Cardiac ventricle fibroblast (primary cell): Measurements from ENCODE around the gene SMIM17. TPM values are rescaled to one million over a fixed set of nuclear protein-coding genes. Genes with fewer than 3 reads are reported as not detected.

Source experiments
- total RNA-seq: library from RNA; depleted of rRNA; stranded (reverse); fragments of >200 nt; gene quantifications from 2 replicates; pipeline ENCODE4 v1.2.3, GENCODE V29; 2015

SMIM17 gene
- 0.15 TPM in 1 of 2 replicates, not detected in the other for total RNA-seq

DNA sequence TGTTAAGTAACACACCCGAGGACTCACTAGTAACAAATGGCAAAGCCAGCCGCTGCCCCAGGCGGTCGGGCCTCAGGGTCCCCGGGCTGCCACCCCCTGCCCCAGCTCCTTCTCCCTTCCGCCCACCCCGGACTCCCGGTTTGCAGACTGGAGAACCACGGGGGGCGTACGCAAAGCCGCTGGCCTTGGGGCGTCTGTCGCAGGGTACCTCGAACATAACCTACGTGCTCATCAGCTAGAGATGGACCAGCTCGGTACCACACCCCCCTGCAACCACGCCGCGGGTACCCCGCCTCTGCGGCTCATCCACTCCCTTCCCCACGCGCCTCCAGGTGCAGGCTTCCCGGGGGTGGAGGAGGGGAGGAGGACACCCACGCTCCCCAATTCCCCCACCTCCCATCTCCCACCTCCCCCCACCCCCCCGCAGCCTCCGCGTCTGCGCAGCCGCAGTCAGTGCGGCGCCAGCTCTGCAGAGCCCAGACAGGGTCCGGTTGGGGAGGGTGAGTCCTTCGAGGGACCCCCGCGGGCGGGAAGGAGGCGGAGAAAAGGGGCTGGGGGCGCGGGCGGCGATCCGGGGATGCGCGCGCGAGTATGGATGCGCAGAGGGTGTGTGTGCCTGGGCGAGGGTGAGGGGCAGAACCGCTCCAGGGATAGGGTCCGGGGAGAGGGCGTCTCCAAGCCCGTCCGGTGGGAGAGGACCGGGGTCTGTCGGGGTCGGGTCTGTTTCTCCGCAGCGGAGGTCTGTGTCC is at the start of gene SMIM17:
SMIM17 (plus strand) TSS at position 449 of the 749 bp plus-strand sequence. CDS start 2,509 bp downstream, outside the sequence.

DNA sequence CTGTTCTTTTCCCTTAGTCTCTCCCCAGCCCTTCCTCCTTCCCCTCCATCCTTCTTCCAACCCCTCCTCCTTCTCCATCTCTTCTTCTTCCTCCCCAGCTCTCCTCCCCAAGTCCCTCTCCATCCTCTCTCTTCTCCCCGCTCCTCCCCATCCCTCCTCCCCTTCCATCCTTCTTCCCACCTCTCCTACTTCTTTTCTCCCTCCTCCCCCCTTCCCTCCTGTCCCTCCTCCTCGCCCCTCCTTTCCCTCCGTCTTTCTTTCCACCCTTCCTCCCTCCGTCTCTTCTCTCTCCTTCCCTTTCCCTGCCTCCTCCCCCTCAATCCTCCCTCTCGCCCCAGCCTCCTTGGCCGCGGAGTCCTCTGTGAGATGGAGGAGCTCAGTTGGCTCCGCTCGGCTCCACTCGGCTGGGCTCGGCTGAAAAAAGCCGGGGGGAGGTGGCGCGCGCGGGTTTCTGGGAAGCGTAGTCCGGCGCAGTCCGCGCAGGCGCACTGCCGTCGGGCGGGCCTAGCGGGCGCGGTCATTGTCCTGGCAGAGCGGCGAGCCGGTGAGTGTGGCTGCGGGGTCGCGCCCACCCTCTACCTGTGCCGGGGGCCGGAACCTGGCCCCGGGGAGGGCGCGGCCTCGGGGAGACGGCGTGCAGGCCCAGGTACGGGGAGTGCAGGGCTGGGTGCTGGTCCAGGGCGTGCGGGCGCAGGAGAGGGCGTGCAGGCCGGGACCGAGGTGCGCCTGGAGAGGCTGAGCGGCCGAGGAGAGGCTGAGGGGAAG is 48.0 kb upstream of the SMIM17 start, which contains the start of gene ZNF71:
ZNF71 (plus strand) TSS at position 520 of the 765 bp plus-strand sequence. CDS start 6,257 bp downstream, outside the sequence.

DNA sequence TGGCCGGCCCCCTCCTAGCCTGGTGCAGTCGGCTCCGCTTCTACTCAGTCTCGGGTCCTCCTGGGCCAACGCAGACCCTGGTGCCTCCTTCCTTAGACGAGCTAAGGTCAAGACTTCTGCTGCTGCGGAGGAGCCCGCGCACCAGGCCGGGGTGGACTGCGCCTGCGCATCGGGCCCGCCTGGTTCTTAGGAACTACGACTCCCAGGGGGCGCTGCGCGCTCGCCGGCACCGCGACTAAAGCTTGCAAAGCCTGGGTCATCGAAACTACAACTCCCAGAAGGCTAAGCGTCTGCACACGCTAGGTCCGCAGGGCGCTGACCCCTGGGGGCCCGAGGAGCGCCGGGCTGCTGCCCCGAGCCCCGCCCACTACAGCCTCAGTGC is 28.6 kb downstream of the SMIM17 start, which contains the start of gene ZNF835:
ZNF835 (minus strand) TSS at position 145 of the 382 bp plus-strand sequence. CDS start 6,559 bp downstream, outside the sequence.

Other genes with a start within 250 kb of the SMIM17 start
- gene ZNF582, start 249.6 kb upstream of the SMIM17 start, total RNA-seq = 3.0 and 7.1 TPM in 2 replicates
- gene ZNF583, start 238.8 kb upstream of the SMIM17 start, total RNA-seq = 4.2 and 7.7 TPM in 2 replicates
- 6.2 and 8.8 TPM in 2 replicates for gene ZNF667, start 165.8 kb upstream of the SMIM17 start, total RNA-seq
- gene ZNF471, start 135.3 kb upstream of the SMIM17 start, total RNA-seq = 6.0 and 10.0 TPM in 2 replicates
- gene ZFP28, start 104.2 kb upstream of the SMIM17 start, total RNA-seq = 4.6 and 5.1 TPM in 2 replicates
- gene ZNF470, start 75.7 kb upstream of the SMIM17 start, total RNA-seq = 4.6 and 4.7 TPM in 2 replicates
- 4.4 and 6.1 TPM in 2 replicates for gene ZNF71, start 47.9 kb upstream of the SMIM17 start, total RNA-seq
- gene ZNF835, start 28.6 kb downstream of the SMIM17 start, total RNA-seq = 0.98 and 1.2 TPM in 2 replicates
- 2.6 and 2.8 TPM in 2 replicates for gene PEG3, start 197.6 kb downstream of the SMIM17 start, total RNA-seq
- gene ZIM2, start 197.6 kb downstream of the SMIM17 start, total RNA-seq = not detected in 2 replicates